AG04449 (cell line): ENCODE results near the gene FRMD4A.

Experiments
- CTCF ChIA-PET: fragments of 350-600 bp; formaldehyde crosslinking; extraction: SDS; loops from one replicate; lab custom pipeline; 2021; ENCODE audit warnings: antibody characterized with exemption; lab: Yijun Ruan, JAX
- POLR2A ChIA-PET: fragments of 400-600, 350-600 bp; formaldehyde crosslinking; extraction: SDS; loops from one replicate; lab custom pipeline; 2020; ENCODE audit warnings: antibody characterized with exemption, inconsistent platforms; lab: Yijun Ruan, JAX
- DNase-seq: peaks from one replicate; pipeline ENCODE4 v3.0.0-alpha.2; 2010; ENCODE audit warnings: low read depth, low spot score
- H3K4me3 ChIP-seq: 2 replicates; pipeline ENCODE4 v1.5.1; 2011; ENCODE audit warnings: low read depth, mild to moderate bottlenecking, control low read depth, low read length
- TF ChIP-seq, protein P1 (sequence below): IDR thresholded peaks from one replicate; pipeline ENCODE4 v1.5.1; 2011; ENCODE audit warnings: mild to moderate bottlenecking, moderate library complexity, low read length, control low read depth, inconsistent platforms; ENCODE audit not compliant: insufficient read depth; ENCODE audit errors: missing control alignments

Gene FRMD4A

GRCh38 chr10:13740461-13740860, 590.3 kb downstream of the FRMD4A start:
- POLR2A ChIA-PET = no interaction called here
- CTCF ChIA-PET = no interaction called here
- DNase-seq = no peak
- TF ChIP-seq, protein P1, sequence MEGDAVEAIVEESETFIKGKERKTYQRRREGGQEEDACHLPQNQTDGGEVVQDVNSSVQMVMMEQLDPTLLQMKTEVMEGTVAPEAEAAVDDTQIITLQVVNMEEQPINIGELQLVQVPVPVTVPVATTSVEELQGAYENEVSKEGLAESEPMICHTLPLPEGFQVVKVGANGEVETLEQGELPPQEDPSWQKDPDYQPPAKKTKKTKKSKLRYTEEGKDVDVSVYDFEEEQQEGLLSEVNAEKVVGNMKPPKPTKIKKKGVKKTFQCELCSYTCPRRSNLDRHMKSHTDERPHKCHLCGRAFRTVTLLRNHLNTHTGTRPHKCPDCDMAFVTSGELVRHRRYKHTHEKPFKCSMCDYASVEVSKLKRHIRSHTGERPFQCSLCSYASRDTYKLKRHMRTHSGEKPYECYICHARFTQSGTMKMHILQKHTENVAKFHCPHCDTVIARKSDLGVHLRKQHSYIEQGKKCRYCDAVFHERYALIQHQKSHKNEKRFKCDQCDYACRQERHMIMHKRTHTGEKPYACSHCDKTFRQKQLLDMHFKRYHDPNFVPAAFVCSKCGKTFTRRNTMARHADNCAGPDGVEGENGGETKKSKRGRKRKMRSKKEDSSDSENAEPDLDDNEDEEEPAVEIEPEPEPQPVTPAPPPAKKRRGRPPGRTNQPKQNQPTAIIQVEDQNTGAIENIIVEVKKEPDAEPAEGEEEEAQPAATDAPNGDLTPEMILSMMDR = no peak
- H3K4me3 ChIP-seq = no peak overlapping the region

DNA sequence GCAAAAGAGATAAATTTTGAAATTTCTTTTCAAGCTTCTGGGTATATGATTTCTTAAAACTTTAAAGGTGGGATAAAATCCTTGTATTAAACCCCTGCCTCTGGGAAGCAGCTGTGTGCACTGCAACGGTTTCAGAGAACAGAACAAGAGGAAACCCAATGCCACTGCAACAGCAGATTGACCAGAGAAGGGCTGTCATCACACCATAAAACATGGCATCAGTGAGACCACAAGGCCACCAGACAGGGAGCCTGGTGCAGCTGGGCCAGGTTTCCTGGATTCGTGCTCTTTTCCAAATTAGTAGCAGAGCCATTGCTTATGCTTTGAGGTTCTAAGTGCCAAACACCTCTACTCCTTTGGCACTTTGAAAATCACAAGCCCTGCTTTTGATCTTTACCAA, 591.5 kb downstream of the FRMD4A start:
- no peak overlapping the region for H3K4me3 ChIP-seq
- DNase-seq = no peak
- ChIA-PET CTCF (interaction anchor here (0.6 to 1.5 kb wide), 2 partner anchors 22 to 1364 kb away, joined by 3 to 5 read pairs; no protein-coding TSS in a partner anchor), POLR2A (no interaction called here)
- TF ChIP-seq, protein P1 = no peak

GRCh38 chr10:13736506-13736905, 594.2 kb downstream of the FRMD4A start:
- TF ChIP-seq, protein P1 = no peak
- ChIA-PET CTCF (interaction anchor here (1.1 kb wide), 1 partner anchor 23 kb away, joined by 3 read pairs; no protein-coding TSS in a partner anchor), POLR2A (no interaction called here)
- no peak overlapping the region for H3K4me3 ChIP-seq
- DNase-seq = no peak

- ChIA-PET POLR2A (no interaction called here), CTCF (no interaction called here)
- no peak for DNase-seq
- H3K4me3 ChIP-seq = no peak overlapping the region
- TF ChIP-seq, protein P1 = no peak
These were observed 596.6 kb downstream of the FRMD4A start for GRCh38 chr10:13734151-13734550.

GRCh38 chr10:13733071-13733470, 597.7 kb downstream of the FRMD4A start:
- TF ChIP-seq, protein P1 = no peak
- POLR2A ChIA-PET = no interaction called here
- DNase-seq = no peak
- CTCF ChIA-PET = no interaction called here
- no peak overlapping the region for H3K4me3 ChIP-seq

GRCh38 chr10:13732465-13732881, 598.3 kb downstream of the FRMD4A start:
- no peak for DNase-seq
- TF ChIP-seq, protein P1 = no peak
- POLR2A ChIA-PET = interaction anchor here (0.5 kb wide), 1 partner anchor 15 kb away, joined by 3 read pairs; no protein-coding TSS in a partner anchor
- CTCF ChIA-PET = no interaction called here
- no peak overlapping the region for H3K4me3 ChIP-seq
